HG03039 (cell line): ENCODE results near the gene MOV10L1.
"Not testable (repeated sequence)": the region's sequence is repeated elsewhere in the genome, so short reads cannot be mapped to it uniquely, and the experiment has no call there.

Source experiments
- ATAC-seq: cut with Tn5 transposase; IDR thresholded peaks from one replicate; pipeline ENCODE4 v1.9.1; 2021; ENCODE audit warnings: mild to moderate bottlenecking, moderate library complexity; ENCODE audit not compliant: unreplicated experiment

MOV10L1 gene

GRCh38 chr22:50076646-50077535, 12.9 kb upstream of the MOV10L1 start:
- ATAC-seq: no peak

GRCh38 chr22:50078246-50078645, 11.6 kb upstream of the MOV10L1 start:
- ATAC-seq: no peak

GRCh38 chr22:50078761-50079160, 11.0 kb upstream of the MOV10L1 start:
- no peak for ATAC-seq

- ATAC-seq: no peak
These were observed 9.7 kb upstream of the MOV10L1 start for GRCh38 chr22:50080077-50080465.

GRCh38 chr22:50081426-50082196, 8.2 kb upstream of the MOV10L1 start:
- ATAC-seq: no peak

GRCh38 chr22:50082197-50082715, 7.5 kb upstream of the MOV10L1 start:
- ATAC-seq: no peak

- ATAC-seq: no peak
These were observed 6.8 kb upstream of the MOV10L1 start for GRCh38 chr22:50082961-50083461.

GRCh38 chr22:50083462-50084079, 6.2 kb upstream of the MOV10L1 start:
- ATAC-seq: no peak

GRCh38 chr22:50084080-50084477, 5.7 kb upstream of the MOV10L1 start:
- ATAC-seq: no peak

GRCh38 chr22:50084614-50085021, 5.2 kb upstream of the MOV10L1 start:
- ATAC-seq: no peak

- ATAC-seq: no peak
These were observed 4.4 kb upstream of the MOV10L1 start, which contains the start of gene MLC1 for GRCh38 chr22:50085211-50085972. TSS of gene MLC1 (minus strand) at chr22:50085426. CDS start at chr22:50084902, 524 bp downstream.

- no peak for ATAC-seq
These were observed 3.3 kb upstream of the MOV10L1 start for GRCh38 chr22:50086526-50086925.

- not testable (repeated sequence) for ATAC-seq
These were observed 2.8 kb upstream of the MOV10L1 start for GRCh38 chr22:50086975-50087374.

- ATAC-seq: no peak
These were observed 2.2 kb upstream of the MOV10L1 start for GRCh38 chr22:50087646-50088045.

- no peak for ATAC-seq
These were observed 1.7 kb upstream of the MOV10L1 start for GRCh38 chr22:50088096-50088495.

GRCh38 chr22:50089231-50089630, 575 bp upstream of the MOV10L1 start:
- no peak for ATAC-seq

GRCh38 chr22:50090412-50090714, 557 bp downstream of the MOV10L1 start:
- ATAC-seq: no peak

- no peak for ATAC-seq
These were observed 1.4 kb downstream of the MOV10L1 start for GRCh38 chr22:50091092-50091768.

- no peak for ATAC-seq
These were observed 2.5 kb downstream of the MOV10L1 start for GRCh38 chr22:50092342-50092741.

GRCh38 chr22:50098052-50098451, 8.2 kb downstream of the MOV10L1 start:
- ATAC-seq: no peak
